Tibial nerve (tissue), 4 donors: ENCODE data around the gene YWHAH.

ENCODE experiments used
- EP300 ChIP-seq, 2 donors: sonication (generic); formaldehyde crosslinking; IDR thresholded peaks; one replicate each; pipeline ENCODE4 v1.6.1; 2017; ENCODE audit warnings: antibody characterized with exemption in 2 of 2, mild to moderate bottlenecking in 1 of 2
- POLR2A ChIP-seq, 2 donors: fragments of 450-650 bp; IDR thresholded peaks; one replicate each; pipeline ENCODE4 v1.6.1; 2017; ENCODE audit warnings: antibody characterized with exemption in 2 of 2, mild to moderate bottlenecking in 2 of 2, moderate library complexity in 2 of 2
- TF ChIP-seq, protein P1 (sequence below), 5 experiments: fragments of 200-600 bp in 3 of 5; fragments of 450-650 bp in 2 of 5; sonication (generic) in 3 of 5; IDR thresholded peaks; one replicate each; pipeline ENCODE4 v1.5.1; 2016 to 2019; ENCODE audit warnings: antibody characterized with exemption in 5 of 5, mild to moderate bottlenecking in 3 of 5, moderate library complexity in 2 of 5

GRCh38 chr22:31977141-31977841 lies 33.0 kb downstream of the YWHAH start:
- no peak for TF ChIP-seq POLR2A (IDR thresholded peaks at IDR 0.05)
- TF ChIP-seq, protein P1, sequence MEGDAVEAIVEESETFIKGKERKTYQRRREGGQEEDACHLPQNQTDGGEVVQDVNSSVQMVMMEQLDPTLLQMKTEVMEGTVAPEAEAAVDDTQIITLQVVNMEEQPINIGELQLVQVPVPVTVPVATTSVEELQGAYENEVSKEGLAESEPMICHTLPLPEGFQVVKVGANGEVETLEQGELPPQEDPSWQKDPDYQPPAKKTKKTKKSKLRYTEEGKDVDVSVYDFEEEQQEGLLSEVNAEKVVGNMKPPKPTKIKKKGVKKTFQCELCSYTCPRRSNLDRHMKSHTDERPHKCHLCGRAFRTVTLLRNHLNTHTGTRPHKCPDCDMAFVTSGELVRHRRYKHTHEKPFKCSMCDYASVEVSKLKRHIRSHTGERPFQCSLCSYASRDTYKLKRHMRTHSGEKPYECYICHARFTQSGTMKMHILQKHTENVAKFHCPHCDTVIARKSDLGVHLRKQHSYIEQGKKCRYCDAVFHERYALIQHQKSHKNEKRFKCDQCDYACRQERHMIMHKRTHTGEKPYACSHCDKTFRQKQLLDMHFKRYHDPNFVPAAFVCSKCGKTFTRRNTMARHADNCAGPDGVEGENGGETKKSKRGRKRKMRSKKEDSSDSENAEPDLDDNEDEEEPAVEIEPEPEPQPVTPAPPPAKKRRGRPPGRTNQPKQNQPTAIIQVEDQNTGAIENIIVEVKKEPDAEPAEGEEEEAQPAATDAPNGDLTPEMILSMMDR (IDR thresholded peaks at IDR 0.05) = peak; percentile 50 to 72 (median 62)
- no peak for TF ChIP-seq EP300 (IDR thresholded peaks at IDR 0.05)
